Measurements from ENCODE around the gene KLF6. TPM values are rescaled to one million over a fixed set of nuclear protein-coding genes. Genes with fewer than 3 reads are reported as not detected.

Gene KLF6
- total RNA-seq, 1 donor: 37.6 TPM

GRCh38 chr10:3822541-3823330 is 37.7 kb upstream of the KLF6 start:
- DNase-seq (ENCODE audit: low read depth): no peak
- H3K4me3 ChIP-seq (ENCODE audit: low read depth, low read length): no peak overlapping the region
- TF ChIP-seq CTCF (IDR thresholded peaks at IDR 0.05; ENCODE audit: insufficient read depth, low read depth, low read length): no peak

GRCh38 chr10:3820255-3820654 is 35.2 kb upstream of the KLF6 start:
- no peak overlapping the region for H3K4me3 ChIP-seq (ENCODE audit: low read depth, low read length)
- no peak for TF ChIP-seq CTCF (IDR thresholded peaks at IDR 0.05; ENCODE audit: insufficient read depth, low read depth, low read length)
- peak; percentile 95 for DNase-seq (ENCODE audit: low read depth)

- H3K4me3 ChIP-seq (ENCODE audit: low read depth, low read length): no peak overlapping the region
- no peak for DNase-seq (ENCODE audit: low read depth)
- no peak for TF ChIP-seq CTCF (IDR thresholded peaks at IDR 0.05; ENCODE audit: insufficient read depth, low read depth, low read length)
Measured at GRCh38 chr10:3816995-3817394, 32.0 kb upstream of the KLF6 start.

GRCh38 chr10:3814838-3815220 is 29.8 kb upstream of the KLF6 start:
- DNase-seq (ENCODE audit: low read depth): no peak
- no peak overlapping the region for H3K4me3 ChIP-seq (ENCODE audit: low read depth, low read length)
- no peak for TF ChIP-seq CTCF (IDR thresholded peaks at IDR 0.05; ENCODE audit: insufficient read depth, low read depth, low read length)

- no peak for TF ChIP-seq CTCF (IDR thresholded peaks at IDR 0.05; ENCODE audit: insufficient read depth, low read depth, low read length)
- no peak for DNase-seq (ENCODE audit: low read depth)
- H3K4me3 ChIP-seq (ENCODE audit: low read depth, low read length): no peak overlapping the region
Measured at GRCh38 chr10:3813986-3814837, 29.2 kb upstream of the KLF6 start.

GRCh38 chr10:3813267-3813666 is 28.3 kb upstream of the KLF6 start:
- TF ChIP-seq CTCF (IDR thresholded peaks at IDR 0.05; ENCODE audit: insufficient read depth, low read depth, low read length): no peak
- DNase-seq (ENCODE audit: low read depth): no peak
- no peak overlapping the region for H3K4me3 ChIP-seq (ENCODE audit: low read depth, low read length)
